GM21515 (cell line): ENCODE measurements around the gene ACOX1.

Experiments used
- ATAC-seq: cut with Tn5 transposase; IDR thresholded peaks from one replicate; pipeline ENCODE4 v1.9.1; 2021; ENCODE audit not compliant: unreplicated experiment

ACOX1 gene

GRCh38 chr17:75910699-75911098 lies 68.3 kb downstream of the ACOX1 start:
- ATAC-seq, result no peak

GRCh38 chr17:75909812-75910274 lies 69.1 kb downstream of the ACOX1 start:
- no peak for ATAC-seq

GRCh38 chr17:75909051-75909811 lies 69.7 kb downstream of the ACOX1 start:
- ATAC-seq, result no peak

- ATAC-seq, result no peak
Observed at GRCh38 chr17:75908201-75908600, 70.8 kb downstream of the ACOX1 start.

- no peak for ATAC-seq
Observed at GRCh38 chr17:75906143-75906884, 72.7 kb downstream of the ACOX1 start.

GRCh38 chr17:75904749-75905521 lies 74.0 kb downstream of the ACOX1 start, which contains the start of gene MRPL38:
TSS of gene MRPL38 (minus strand) at chr17:75904884. CDS start at chr17:75904875, 9 bp downstream.
- ATAC-seq, result peak; percentile 95

- no peak for ATAC-seq
Observed at GRCh38 chr17:75902406-75902805, 76.6 kb downstream of the ACOX1 start.

- no peak for ATAC-seq
Observed at GRCh38 chr17:75901727-75902126, 77.2 kb downstream of the ACOX1 start.

GRCh38 chr17:75900691-75901533 lies 78.1 kb downstream of the ACOX1 start:
- ATAC-seq, result no peak

- no peak for ATAC-seq
Observed at GRCh38 chr17:75899767-75900468, 79.0 kb downstream of the ACOX1 start.

GRCh38 chr17:75899353-75899752 lies 79.6 kb downstream of the ACOX1 start:
- ATAC-seq, result no peak

GRCh38 chr17:75898791-75899190 lies 80.2 kb downstream of the ACOX1 start:
- no peak for ATAC-seq

GRCh38 chr17:75898065-75898464 lies 80.9 kb downstream of the ACOX1 start:
- ATAC-seq, result no peak

- ATAC-seq, result no peak
Observed at GRCh38 chr17:75897160-75898019, 81.6 kb downstream of the ACOX1 start.

- peak; percentile 49 for ATAC-seq
Observed at GRCh38 chr17:75896415-75897159, 82.4 kb downstream of the ACOX1 start, which contains the start of gene TRIM65. TSS of gene TRIM65 (minus strand) at chr17:75896951. CDS start at chr17:75896937, 14 bp downstream.

- ATAC-seq, result no peak
Observed at GRCh38 chr17:75895370-75896155, 83.4 kb downstream of the ACOX1 start.

- no peak for ATAC-seq
Observed at GRCh38 chr17:75894049-75894733, 84.8 kb downstream of the ACOX1 start.
